ENCODE data around the gene PRKCE.
A peak's percentile ranks its signal among the peaks of the same experiment; 100 is the strongest.

Gene PRKCE

GRCh38 chr2:45684756-45685155, 33.3 kb downstream of the PRKCE start:
- H3K36me3 ChIP-seq = no peaks in the 10 kb centered on the region
- H3K4me1 ChIP-seq = peaks cover 73% of the 10 kb centered on the region
- H3K27me3 ChIP-seq = no peaks in the 10 kb centered on the region
- no peak overlapping the region for H3K4me3 ChIP-seq (ENCODE audit: low read depth, low read length)
- no peaks in the 10 kb centered on the region for H3K9me3 ChIP-seq
- no peak for DNase-seq
- TF ChIP-seq CTCF (IDR thresholded peaks at IDR 0.05; ENCODE audit: low read depth, low read length) = no peak

- Histone ChIP-seq H3K27me3 (no peaks in the 10 kb centered on the region), H3K4me1 (peaks cover 73% of the 10 kb centered on the region), H3K4me3 (ENCODE audit: low read depth, low read length) (no peak overlapping the region), H3K36me3 (no peaks in the 10 kb centered on the region), H3K9me3 (no peaks in the 10 kb centered on the region)
- no peak for DNase-seq
- no peak for TF ChIP-seq CTCF (IDR thresholded peaks at IDR 0.05; ENCODE audit: low read depth, low read length)
Measured at GRCh38 chr2:45685260-45685659, 33.8 kb downstream of the PRKCE start.

GRCh38 chr2:45687964-45688363, 36.5 kb downstream of the PRKCE start:
- DNase-seq = no peak
- Histone ChIP-seq H3K36me3 (no peaks in the 10 kb centered on the region), H3K9me3 (no peaks in the 10 kb centered on the region), H3K4me1 (peaks cover 65% of the 10 kb centered on the region), H3K4me3 (ENCODE audit: low read depth, low read length) (no peak overlapping the region), H3K27me3 (no peaks in the 10 kb centered on the region)
- no peak for TF ChIP-seq CTCF (IDR thresholded peaks at IDR 0.05; ENCODE audit: low read depth, low read length)

GRCh38 chr2:45688479-45689298, 37.2 kb downstream of the PRKCE start:
- H3K4me1 ChIP-seq = peaks cover 58% of the 10 kb centered on the region
- peak; percentile 37 for DNase-seq
- H3K27me3 ChIP-seq = no peaks in the 10 kb centered on the region
- H3K9me3 ChIP-seq = no peaks in the 10 kb centered on the region
- peak overlapping the region; percentile 5; the same call in 1 of the 2 replicates for H3K4me3 ChIP-seq (ENCODE audit: low read depth, low read length)
- H3K36me3 ChIP-seq = no peaks in the 10 kb centered on the region
- no peak for TF ChIP-seq CTCF (IDR thresholded peaks at IDR 0.05; ENCODE audit: low read depth, low read length)

- no peak for TF ChIP-seq CTCF (IDR thresholded peaks at IDR 0.05; ENCODE audit: low read depth, low read length)
- DNase-seq = no peak
- no peaks in the 10 kb centered on the region for H3K36me3 ChIP-seq
- no peaks in the 10 kb centered on the region for H3K9me3 ChIP-seq
- peaks cover 52% of the 10 kb centered on the region for H3K4me1 ChIP-seq
- H3K27me3 ChIP-seq = no peaks in the 10 kb centered on the region
- H3K4me3 ChIP-seq (ENCODE audit: low read depth, low read length) = no peak overlapping the region
Measured at GRCh38 chr2:45690231-45690630, 38.8 kb downstream of the PRKCE start.

Data from BE2C (cell line).